ENCODE results near the gene CEP350.
A peak's percentile ranks its signal among the peaks of the same experiment; 100 is the strongest.
"Not testable (repeated sequence)": the region's sequence is repeated elsewhere in the genome, so short reads cannot be mapped to it uniquely, and the experiment has no call there.

Gene CEP350

GRCh38 chr1:180133193-180133592 lies 178.6 kb downstream of the CEP350 start:
- no peak overlapping the region for H3K9ac ChIP-seq (ENCODE audit: low read depth, low read length, poor library complexity, severe bottlenecking)
- H3K36me3 ChIP-seq (ENCODE audit: insufficient read depth, low read length), result no peaks in the 10 kb centered on the region

GRCh38 chr1:180133688-180134087 lies 179.1 kb downstream of the CEP350 start:
- H3K79me2 ChIP-seq (ENCODE audit: insufficient read depth, low read length); H3K27me3 ChIP-seq (ENCODE audit: insufficient read depth, low read length, poor library complexity, severe bottlenecking); H3K9me2 ChIP-seq (replicated peaks; ENCODE audit: low read depth, low read length); H3K9me3 ChIP-seq (ENCODE audit: insufficient read depth, low read depth, low read length); H3K9ac ChIP-seq (ENCODE audit: low read depth, low read length, poor library complexity, severe bottlenecking); H4K20me1 ChIP-seq (ENCODE audit: insufficient read depth, low read length, poor library complexity, severe bottlenecking); H3K36me3 ChIP-seq (ENCODE audit: insufficient read depth, low read length); H3K4me1 ChIP-seq (ENCODE audit: insufficient read depth, low read length, poor library complexity, severe bottlenecking); H3K4me3 ChIP-seq (ENCODE audit: low read length, poor library complexity, severe bottlenecking); H2AFZ ChIP-seq (ENCODE audit: low read length); H3F3A ChIP-seq (ENCODE audit: low read depth); H3K4me2 ChIP-seq (ENCODE audit: low read depth, low read length, poor library complexity, severe bottlenecking): not testable (repeated sequence)

More at GRCh38 chr1:180133193-180133592, 178.6 kb downstream of the CEP350 start:
- H3K9me3 ChIP-seq (ENCODE audit: insufficient read depth, low read depth, low read length), result peaks cover 9% of the 10 kb centered on the region; the same call in 1 of the 2 replicates
- no peaks in the 10 kb centered on the region for H3K27me3 ChIP-seq (ENCODE audit: insufficient read depth, low read length, poor library complexity, severe bottlenecking)
- H4K20me1 ChIP-seq (ENCODE audit: insufficient read depth, low read length, poor library complexity, severe bottlenecking), result no peaks in the 10 kb centered on the region
- H3K9me2 ChIP-seq (replicated peaks; ENCODE audit: low read depth, low read length), result no peaks in the 10 kb centered on the region
- H3K4me2 ChIP-seq (ENCODE audit: low read depth, low read length, poor library complexity, severe bottlenecking), result no peak overlapping the region
- H3K4me1 ChIP-seq (ENCODE audit: insufficient read depth, low read length, poor library complexity, severe bottlenecking), result no peaks in the 10 kb centered on the region
- no peak overlapping the region for H3K4me3 ChIP-seq (ENCODE audit: low read length, poor library complexity, severe bottlenecking)
- no peak overlapping the region for H2AFZ ChIP-seq (ENCODE audit: low read length)
- no peak for TF ChIP-seq EZH2phosphoT487 (IDR thresholded peaks at IDR 0.05; ENCODE audit: borderline replicate concordance)
- no peaks in the 10 kb centered on the region for H3K79me2 ChIP-seq (ENCODE audit: insufficient read depth, low read length)
- no peaks in the 10 kb centered on the region for H3F3A ChIP-seq (ENCODE audit: low read depth)

GRCh38 chr1:180135535-180135934 lies 180.9 kb downstream of the CEP350 start:
- H3F3A ChIP-seq (ENCODE audit: low read depth), result no peaks in the 10 kb centered on the region
- no peak overlapping the region for H3K4me2 ChIP-seq (ENCODE audit: low read depth, low read length, poor library complexity, severe bottlenecking)
- H4K20me1 ChIP-seq (ENCODE audit: insufficient read depth, low read length, poor library complexity, severe bottlenecking), result no peaks in the 10 kb centered on the region
- TF ChIP-seq EZH2phosphoT487 (IDR thresholded peaks at IDR 0.05; ENCODE audit: borderline replicate concordance) (no peak), CTCF (conservative IDR thresholded peaks at IDR 0.05; ENCODE audit: low read length) (no peak)
- no peaks in the 10 kb centered on the region for H3K9me2 ChIP-seq (replicated peaks; ENCODE audit: low read depth, low read length)
- H3K79me2 ChIP-seq (ENCODE audit: insufficient read depth, low read length), result no peaks in the 10 kb centered on the region
- peaks cover 9% of the 10 kb centered on the region; the same call in 1 of the 2 replicates for H3K9me3 ChIP-seq (ENCODE audit: insufficient read depth, low read depth, low read length)
- no peaks in the 10 kb centered on the region for H3K4me1 ChIP-seq (ENCODE audit: insufficient read depth, low read length, poor library complexity, severe bottlenecking)
- H3K4me3 ChIP-seq (ENCODE audit: low read length, poor library complexity, severe bottlenecking), result no peak overlapping the region
- no peaks in the 10 kb centered on the region for H3K27me3 ChIP-seq (ENCODE audit: insufficient read depth, low read length, poor library complexity, severe bottlenecking)
- H3K36me3 ChIP-seq (ENCODE audit: insufficient read depth, low read length), result no peaks in the 10 kb centered on the region
- H3K9ac ChIP-seq (ENCODE audit: low read depth, low read length, poor library complexity, severe bottlenecking), result no peak overlapping the region
- no peak overlapping the region for H2AFZ ChIP-seq (ENCODE audit: low read length)

GRCh38 chr1:180136331-180136967 lies 181.8 kb downstream of the CEP350 start:
- H2AFZ ChIP-seq (ENCODE audit: low read length), result 0 out of 2 replicates have a peak overlapping the region, but pooled peaks have one; percentile 52
- H3K4me2 ChIP-seq (ENCODE audit: low read depth, low read length, poor library complexity, severe bottlenecking), result no peak overlapping the region
- no peaks in the 10 kb centered on the region for H3K4me1 ChIP-seq (ENCODE audit: insufficient read depth, low read length, poor library complexity, severe bottlenecking)

More at GRCh38 chr1:180136331-180136967, 181.8 kb downstream of the CEP350 start:
- Histone ChIP-seq H3K9me2 (replicated peaks; ENCODE audit: low read depth, low read length) (no peaks in the 10 kb centered on the region), H3K9me3 (ENCODE audit: insufficient read depth, low read depth, low read length) (peaks cover 9% of the 10 kb centered on the region; the same call in 1 of the 2 replicates), H3K27me3 (ENCODE audit: insufficient read depth, low read length, poor library complexity, severe bottlenecking) (no peaks in the 10 kb centered on the region), H3K9ac (ENCODE audit: low read depth, low read length, poor library complexity, severe bottlenecking) (no peak overlapping the region), H3K4me3 (ENCODE audit: low read length, poor library complexity, severe bottlenecking) (no peak overlapping the region), H3K36me3 (ENCODE audit: insufficient read depth, low read length) (no peaks in the 10 kb centered on the region), H4K20me1 (ENCODE audit: insufficient read depth, low read length, poor library complexity, severe bottlenecking) (no peaks in the 10 kb centered on the region), H3F3A (ENCODE audit: low read depth) (no peaks in the 10 kb centered on the region), H3K79me2 (ENCODE audit: insufficient read depth, low read length) (no peaks in the 10 kb centered on the region)
- no peak for TF ChIP-seq EZH2phosphoT487 (IDR thresholded peaks at IDR 0.05; ENCODE audit: borderline replicate concordance)
- TF ChIP-seq CTCF (conservative IDR thresholded peaks at IDR 0.05; ENCODE audit: low read length), result no peak
